GM18873 (cell line): ENCODE results near the gene IWS1.
"Not testable (repeated sequence)": the region's sequence is repeated elsewhere in the genome, so short reads cannot be mapped to it uniquely, and the experiment has no call there.

Experiments
- ATAC-seq: cut with Tn5 transposase; IDR thresholded peaks from one replicate; pipeline ENCODE4 v1.9.1; 2021; ENCODE audit warnings: mild to moderate bottlenecking, moderate library complexity, moderate number of reproducible peaks; ENCODE audit not compliant: unreplicated experiment, low FRiP score

IWS1 gene

GRCh38 chr2:127561371-127561770, 35.1 kb upstream of the IWS1 start:
- no peak for ATAC-seq

- no peak for ATAC-seq
Measured at GRCh38 chr2:127560931-127561280, 34.6 kb upstream of the IWS1 start.

- ATAC-seq: no peak
Measured at GRCh38 chr2:127560201-127560930, 34.1 kb upstream of the IWS1 start.

GRCh38 chr2:127559454-127559853, 33.2 kb upstream of the IWS1 start:
- no peak for ATAC-seq

GRCh38 chr2:127558911-127559310, 32.6 kb upstream of the IWS1 start:
- ATAC-seq: no peak

GRCh38 chr2:127552846-127553245, 26.6 kb upstream of the IWS1 start:
- ATAC-seq: no peak

GRCh38 chr2:127552336-127552735, 26.0 kb upstream of the IWS1 start:
- ATAC-seq: no peak

GRCh38 chr2:127551221-127551930, 25.1 kb upstream of the IWS1 start:
- ATAC-seq: no peak

- no peak for ATAC-seq
Measured at GRCh38 chr2:127546797-127547196, 20.5 kb upstream of the IWS1 start.

- ATAC-seq: no peak
Measured at GRCh38 chr2:127545796-127546195, 19.5 kb upstream of the IWS1 start.

- ATAC-seq: no peak
Measured at GRCh38 chr2:127545189-127545588, 18.9 kb upstream of the IWS1 start.

GRCh38 chr2:127543013-127543501, 16.8 kb upstream of the IWS1 start:
- not testable (repeated sequence) for ATAC-seq

GRCh38 chr2:127542231-127542630, 15.9 kb upstream of the IWS1 start:
- ATAC-seq: no peak

- ATAC-seq: no peak
Measured at GRCh38 chr2:127541809-127542208, 15.5 kb upstream of the IWS1 start.

- no peak for ATAC-seq
Measured at GRCh38 chr2:127537644-127538043, 11.4 kb upstream of the IWS1 start.

- no peak for ATAC-seq
Measured at GRCh38 chr2:127536707-127537541, 10.6 kb upstream of the IWS1 start.

GRCh38 chr2:127535918-127536317, 9.6 kb upstream of the IWS1 start:
- no peak for ATAC-seq

GRCh38 chr2:127535422-127535901, 9.2 kb upstream of the IWS1 start, which contains the start of gene MYO7B:
Gene MYO7B, plus strand, starts transcription at chr2:127535683. Its CDS starts 24,040 bp downstream, at chr2:127559723.
- no peak for ATAC-seq

- ATAC-seq: no peak
Measured at GRCh38 chr2:127532296-127532695, 6.0 kb upstream of the IWS1 start.

GRCh38 chr2:127531221-127531648, 4.9 kb upstream of the IWS1 start:
- no peak for ATAC-seq
